ENCODE measurements around the gene XXYLT1. TPM values are rescaled to one million over a fixed set of nuclear protein-coding genes. Genes with fewer than 3 reads are reported as not detected.

The XXYLT1 gene
- total and polyA plus RNA-seq, 9 of the 15 experiments (the other 6 are each of a cell fraction or from before 2014, with no cell fraction given) = 1.9 to 18.9 (median 15.0) TPM

DNA sequence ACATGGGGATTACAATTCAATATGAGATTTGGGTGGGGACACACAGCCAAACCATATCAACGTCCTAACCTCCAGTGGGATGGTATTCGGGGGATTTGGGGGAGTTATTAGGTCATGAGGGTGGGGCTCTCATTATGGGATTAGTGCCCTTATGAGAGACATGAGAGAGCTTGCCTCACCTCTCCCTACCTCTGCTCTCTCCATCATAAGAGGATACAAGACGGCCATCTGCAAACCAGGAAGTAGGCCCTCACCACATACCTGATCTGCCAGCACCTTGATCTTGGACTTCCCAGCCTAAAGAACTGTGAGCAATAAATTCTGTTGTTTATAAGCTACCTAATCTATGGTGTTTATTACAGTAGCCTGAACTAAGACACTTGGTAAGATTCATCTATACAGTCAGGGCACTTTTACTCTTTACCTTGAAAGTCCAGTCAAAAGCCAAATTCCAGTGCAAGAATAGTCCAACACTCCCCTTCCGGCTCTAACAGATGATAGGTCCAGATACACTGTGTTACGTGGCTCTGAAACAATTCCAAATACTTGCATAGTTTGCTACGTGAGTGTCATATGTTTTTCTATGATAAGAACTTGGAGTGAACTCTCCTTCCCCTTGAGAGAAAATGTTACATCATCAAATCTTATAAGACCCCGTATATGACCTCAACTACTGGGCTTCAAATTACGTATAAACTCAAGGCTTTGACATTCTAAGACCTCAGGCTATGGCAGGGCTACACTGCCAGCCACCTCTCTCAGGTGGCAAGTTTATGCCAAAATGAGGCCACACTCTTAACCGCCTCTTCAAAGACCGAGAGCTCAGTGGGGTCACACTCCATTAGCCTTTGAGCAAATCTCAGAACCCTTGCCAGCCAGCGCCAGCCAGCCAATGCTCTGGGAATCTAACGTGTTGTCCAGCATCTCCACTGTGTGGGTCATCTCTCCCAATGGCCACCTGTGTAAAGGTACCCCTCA lies 129.9 kb downstream of the XXYLT1 start (continued):
- TF ChIP-seq, protein P1, sequence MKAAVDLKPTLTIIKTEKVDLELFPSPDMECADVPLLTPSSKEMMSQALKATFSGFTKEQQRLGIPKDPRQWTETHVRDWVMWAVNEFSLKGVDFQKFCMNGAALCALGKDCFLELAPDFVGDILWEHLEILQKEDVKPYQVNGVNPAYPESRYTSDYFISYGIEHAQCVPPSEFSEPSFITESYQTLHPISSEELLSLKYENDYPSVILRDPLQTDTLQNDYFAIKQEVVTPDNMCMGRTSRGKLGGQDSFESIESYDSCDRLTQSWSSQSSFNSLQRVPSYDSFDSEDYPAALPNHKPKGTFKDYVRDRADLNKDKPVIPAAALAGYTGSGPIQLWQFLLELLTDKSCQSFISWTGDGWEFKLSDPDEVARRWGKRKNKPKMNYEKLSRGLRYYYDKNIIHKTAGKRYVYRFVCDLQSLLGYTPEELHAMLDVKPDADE (conservative IDR thresholded peaks at IDR 0.05; ENCODE audit: control insufficient read depth, low read depth, low read length) = no peak
- TF ChIP-seq, protein P2, sequence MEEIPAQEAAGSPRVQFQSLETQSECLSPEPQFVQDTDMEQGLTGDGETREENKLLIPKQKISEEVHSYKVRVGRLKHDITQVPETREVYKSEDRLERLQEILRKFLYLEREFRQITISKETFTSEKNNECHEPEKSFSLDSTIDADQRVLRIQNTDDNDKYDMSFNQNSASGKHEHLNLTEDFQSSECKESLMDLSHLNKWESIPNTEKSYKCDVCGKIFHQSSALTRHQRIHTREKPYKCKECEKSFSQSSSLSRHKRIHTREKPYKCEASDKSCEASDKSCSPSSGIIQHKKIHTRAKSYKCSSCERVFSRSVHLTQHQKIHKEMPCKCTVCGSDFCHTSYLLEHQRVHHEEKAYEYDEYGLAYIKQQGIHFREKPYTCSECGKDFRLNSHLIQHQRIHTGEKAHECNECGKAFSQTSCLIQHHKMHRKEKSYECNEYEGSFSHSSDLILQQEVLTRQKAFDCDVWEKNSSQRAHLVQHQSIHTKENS (CRISPR knock-in tag; IDR thresholded peaks at IDR 0.05) = no peak
- TF ChIP-seq NR4A1 (CRISPR knock-in tag; IDR thresholded peaks at IDR 0.05) (no peak), NR4A1 (tag; IDR thresholded peaks at IDR 0.05) (peak; percentile 86), SMAD1 (IDR thresholded peaks at IDR 0.05; ENCODE audit: low read depth, low read length, partially characterized antibody) (peak; percentile 76), NFXL1 (CRISPR knock-in tag; IDR thresholded peaks at IDR 0.05) (no peak), SIX5 (IDR thresholded peaks at IDR 0.05; ENCODE audit: borderline replicate concordance in 1 of 2, insufficient read depth in 1 of 2, low read depth in 1 of 2, low read length in 2 of 2) (no peak), ZNF347 (CRISPR knock-in tag; IDR thresholded peaks at IDR 0.05; ENCODE audit: low read depth) (no peak), GATAD2A (IDR thresholded peaks at IDR 0.05) (peak; percentile 15; the same call in 1 of the 2 replicates), PTRF (tag; IDR thresholded peaks at IDR 0.05) (peak; percentile 43; the same call in 1 of the 2 replicates), ESRRA (IDR thresholded peaks at IDR 0.05; ENCODE audit: borderline replicate concordance, low read depth) (peak; percentile 63), BACH1 (tag; IDR thresholded peaks at IDR 0.05) (peak; percentile 51; the same call in 1 of the 2 replicates), ZNF408 (CRISPR knock-in tag; IDR thresholded peaks at IDR 0.05; ENCODE audit: low read depth) (no peak), FOXJ2 (tag; IDR thresholded peaks at IDR 0.05) (peak; percentile 85), LARP7 (IDR thresholded peaks at IDR 0.05) (no peak), POLR2G (IDR thresholded peaks at IDR 0.05; ENCODE audit: low read depth, low read length) (no peak), TCF3 (CRISPR knock-in tag; IDR thresholded peaks at IDR 0.05) (peak; percentile 94), CCNT2 (IDR thresholded peaks at IDR 0.05; ENCODE audit: borderline replicate concordance, extremely low read depth, insufficient read length, low read depth, low read length) (peak; percentile 69), ZNF354B (CRISPR knock-in tag; IDR thresholded peaks at IDR 0.05) (no peak), ZNF311 (CRISPR knock-in tag; IDR thresholded peaks at IDR 0.05) (peak; percentile 83), CXXC5 (CRISPR knock-in tag; IDR thresholded peaks at IDR 0.05) (peak; percentile 98), ASH1L (IDR thresholded peaks at IDR 0.05; ENCODE audit: borderline replicate concordance, low read depth, partially characterized antibody) (peak; percentile 35), PCBP1 (IDR thresholded peaks at IDR 0.05; ENCODE audit: low read depth, low read length, poor library complexity, severe bottlenecking) (no peak), HDAC1 (IDR thresholded peaks at IDR 0.05) (peak in 1 of 2 experiments; percentile 65; a peak in 1 of 4 replicates)
- TF ChIP-seq, protein P3, sequence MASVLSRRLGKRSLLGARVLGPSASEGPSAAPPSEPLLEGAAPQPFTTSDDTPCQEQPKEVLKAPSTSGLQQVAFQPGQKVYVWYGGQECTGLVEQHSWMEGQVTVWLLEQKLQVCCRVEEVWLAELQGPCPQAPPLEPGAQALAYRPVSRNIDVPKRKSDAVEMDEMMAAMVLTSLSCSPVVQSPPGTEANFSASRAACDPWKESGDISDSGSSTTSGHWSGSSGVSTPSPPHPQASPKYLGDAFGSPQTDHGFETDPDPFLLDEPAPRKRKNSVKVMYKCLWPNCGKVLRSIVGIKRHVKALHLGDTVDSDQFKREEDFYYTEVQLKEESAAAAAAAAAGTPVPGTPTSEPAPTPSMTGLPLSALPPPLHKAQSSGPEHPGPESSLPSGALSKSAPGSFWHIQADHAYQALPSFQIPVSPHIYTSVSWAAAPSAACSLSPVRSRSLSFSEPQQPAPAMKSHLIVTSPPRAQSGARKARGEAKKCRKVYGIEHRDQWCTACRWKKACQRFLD (CRISPR knock-in tag; IDR thresholded peaks at IDR 0.05) = peak; percentile 83; the same call in 1 of the 2 replicates

All from K562 (cell line).